Stomach (tissue), 9 donors: ENCODE data around the gene TAOK1. TPM values are rescaled to one million over a fixed set of nuclear protein-coding genes. Genes with fewer than 3 reads are reported as not detected.

Experiments used
- DNase-seq, 2 donors: peaks; one replicate each; pipeline versions ENCODE4 v3.0.0 to v3.0.0-alpha.2; 2013 to 2019
- H3K27ac ChIP-seq, 5 donors: fragments of 200-600 bp in 4 of 5; sonication (generic) in 4 of 5; one replicate each; pipeline ENCODE4 v1.5.1; 2013 to 2019; ENCODE audit warnings: mild to moderate bottlenecking in 1 of 5, moderate library complexity in 1 of 5
- H3K27me3 ChIP-seq, 3 donors: fragments of 200-600 bp; sonication (generic); one replicate each; pipeline ENCODE4 v1.5.1; 2017 to 2019; ENCODE audit warnings: mixed run types in 1 of 3
- H3K36me3 ChIP-seq, 4 donors: fragments of 200-600 bp; sonication (generic); 1 replicate in 3 of 4; 2 replicates in 1 of 4; pipeline ENCODE4 v1.5.1; 2016 to 2019
- H3K4me1 ChIP-seq, 4 donors: fragments of 200-600 bp; sonication (generic); one replicate each; pipeline ENCODE4 v1.5.1; 2016 to 2019
- H3K4me3 ChIP-seq, 4 donors: fragments of 200-600 bp; sonication (generic) in 3 of 4; one replicate each; pipeline ENCODE4 v1.5.1; 2016 to 2019; ENCODE audit warnings: mild to moderate bottlenecking in 1 of 4
- H3K9me3 ChIP-seq, 4 donors: fragments of 200-600 bp; sonication (generic); one replicate each; pipeline ENCODE4 v1.5.1; 2016 to 2019
- CTCF ChIP-seq, 7 experiments: fragments of 450-650 bp in 4 of 7; fragments of 200-600 bp in 3 of 7; sonication (generic) in 3 of 7; IDR thresholded peaks; one replicate each; pipeline ENCODE4 v1.5.1; 2016 to 2019; ENCODE audit warnings: antibody characterized with exemption in 7 of 7, control low read depth in 2 of 7, mild to moderate bottlenecking in 1 of 7
- EP300 ChIP-seq: sonication (generic); formaldehyde crosslinking; IDR thresholded peaks from one replicate; pipeline ENCODE4 v1.6.1; 2017; ENCODE audit warnings: antibody characterized with exemption
- POLR2A ChIP-seq, 4 donors: fragments of 450-650 bp; IDR thresholded peaks; one replicate each; pipeline ENCODE4 v1.6.1; 2016; ENCODE audit warnings: antibody characterized with exemption in 4 of 4, control low read depth in 2 of 4, mild to moderate bottlenecking in 1 of 4, moderate library complexity in 1 of 4
- POLR2AphosphoS5 ChIP-seq, 3 donors: sonication (generic); formaldehyde crosslinking; IDR thresholded peaks; one replicate each; pipeline ENCODE4 v1.6.1; 2016; ENCODE audit warnings: antibody characterized with exemption in 3 of 3
- WGBS, 5 donors: extraction: QIAGEN DNeasy Blood & Tissue Kit in 3 of 5; methylation state at CpG; one replicate each; pipeline versions ENCODE4 v1.1.5 to v1.1.7; 2013 to 2018; 5-methylcytosine and 5-hydroxymethylcytosine counted together
- intact Hi-C: fragments of 100-400 bp; cut with DNase I; formaldehyde crosslinking; loops from one replicate; pipeline ENCODE4 v1.15.1; 2023; ENCODE audit warnings: low total_unique reads
- polyA plus RNA-seq, 3 donors: library from polyadenylated mRNA; stranded (reverse); fragments of 200-250 nt; gene quantifications; one replicate each; pipeline ENCODE4 v1.2.3, GENCODE V29; 2013
- total RNA-seq, 5 donors: library from RNA; depleted of rRNA; stranded (reverse); fragments of >200 nt; gene quantifications; one replicate each; pipeline versions ENCODE4 v1.1.0 to v1.2.3, GENCODE V29; 2014 to 2016
- donor health status: healthy with polysubstance abuse.
- donor health status: Bipolar disorder and iron deficiency.
- donor health status: healthy.

TAOK1 gene
- total and polyA plus RNA-seq, 8 donors: 4.4 to 230 (median 44.7) TPM

- WGBS, 5 donors: 87 to 97% (median 95%) methylated on average over 3 of the region's 3 CpGs
- TF ChIP-seq CTCF (IDR thresholded peaks at IDR 0.05) (no peak), POLR2AphosphoS5 (IDR thresholded peaks at IDR 0.05) (no peak), EP300 (no peak), POLR2A (IDR thresholded peaks at IDR 0.05) (no peak)
- Histone ChIP-seq H3K4me3 (no peak overlapping the region), H3K27ac (no peak overlapping the region), H3K27me3 (no peaks in the 10 kb centered on the region), H3K4me1 (no peaks in the 10 kb centered on the region), H3K9me3 (no peaks in the 10 kb centered on the region), H3K36me3 (peaks cover 35 to 96% (median 90%) of the 10 kb centered on the region in 4 donors)
- intact Hi-C loops: no loop called here
- no peak for DNase-seq
These were observed 136.2 kb downstream of the TAOK1 start for GRCh38 chr17:29526322-29526721.

- Histone ChIP-seq H3K4me3 (no peak overlapping the region), H3K27ac (no peak overlapping the region), H3K27me3 (no peaks in the 10 kb centered on the region), H3K36me3 (peaks cover 37 to 91% (median 82%) of the 10 kb centered on the region in 4 donors), H3K4me1 (no peaks in the 10 kb centered on the region), H3K9me3 (no peaks in the 10 kb centered on the region)
- TF ChIP-seq EP300: no peak
- TF ChIP-seq CTCF (IDR thresholded peaks at IDR 0.05): no peak
- TF ChIP-seq POLR2AphosphoS5 (IDR thresholded peaks at IDR 0.05): no peak
- no peak for TF ChIP-seq POLR2A (IDR thresholded peaks at IDR 0.05)
- intact Hi-C loops: no loop called here
- DNase-seq: no peak
- 92 to 95% (median 92%) methylated on average over 8 of the region's 8 CpGs for WGBS, 5 donors
These were observed 143.8 kb downstream of the TAOK1 start for GRCh38 chr17:29533976-29534375.

- no peak overlapping the region for H3K4me3 ChIP-seq
- 83 to 89% (median 86%) methylated on average over 4 of the region's 4 CpGs for WGBS, 5 donors
- H3K27me3 ChIP-seq: no peaks in the 10 kb centered on the region
- H3K36me3 ChIP-seq: peaks cover 19 to 62% (median 52%) of the 10 kb centered on the region in 4 donors
- intact Hi-C loops: no loop called here
- H3K9me3 ChIP-seq: no peaks in the 10 kb centered on the region
- no peak overlapping the region for H3K27ac ChIP-seq
- no peak for DNase-seq
- H3K4me1 ChIP-seq: peaks cover 0 to 6% (median 0%) of the 10 kb centered on the region in 4 donors
- TF ChIP-seq CTCF (IDR thresholded peaks at IDR 0.05) (no peak), POLR2A (IDR thresholded peaks at IDR 0.05) (no peak), EP300 (no peak), POLR2AphosphoS5 (IDR thresholded peaks at IDR 0.05) (no peak)
These were observed 153.9 kb downstream of the TAOK1 start for GRCh38 chr17:29544066-29544465.

- peaks cover 0 to 9% (median 0%) of the 10 kb centered on the region in 4 donors for H3K4me1 ChIP-seq
- DNase-seq: no peak
- H3K27ac ChIP-seq: no peak overlapping the region
- no peaks in the 10 kb centered on the region for H3K27me3 ChIP-seq
- TF ChIP-seq POLR2A (IDR thresholded peaks at IDR 0.05) (no peak), POLR2AphosphoS5 (IDR thresholded peaks at IDR 0.05) (no peak), CTCF (IDR thresholded peaks at IDR 0.05) (no peak), EP300 (no peak)
- intact Hi-C loops: no loop called here
- H3K36me3 ChIP-seq: peaks cover 12 to 42% (median 34%) of the 10 kb centered on the region in 4 donors
- 54 to 83% (median 67%) methylated on average over 1 of the region's 1 CpG for WGBS, 5 donors
- H3K4me3 ChIP-seq: no peak overlapping the region
- no peaks in the 10 kb centered on the region for H3K9me3 ChIP-seq
These were observed 155.9 kb downstream of the TAOK1 start for GRCh38 chr17:29546085-29546484.
